IMR-90 (cell line): ENCODE results near the gene CHRNG. TPM values are rescaled to one million over a fixed set of nuclear protein-coding genes. Genes with fewer than 3 reads are reported as not detected.

ENCODE experiments used
- ATAC-seq: fragments of 200-7000 bp; cut with Tn5 transposase; 2 replicates; pipeline ENCODE4 v1.9.1; 2020; ENCODE audit warnings: low read depth, mild to moderate bottlenecking, moderate library complexity
- BruUV-seq: library from RNA; stranded (reverse); fragments of 400-500 nt; replicated peaks from 2 replicates; lab custom pipeline; 2021; lab: Mats Ljungman, UMichigan
- CTCF ChIA-PET: fragments of 300-600 bp; formaldehyde crosslinking; extraction: SDS; loops from one replicate; lab custom pipeline; 2021; ENCODE audit warnings: antibody characterized with exemption; lab: Yijun Ruan, JAX
- POLR2A ChIA-PET: fragments of 300-600 bp; sonication (Branson Sonifier 250); formaldehyde crosslinking; loops from one replicate; lab custom pipeline; 2022; ENCODE audit warnings: antibody characterized with exemption; ENCODE audit not compliant: unreplicated experiment; lab: Charles Lee
- DNase-seq: peaks from one replicate; pipeline ENCODE4 v3.0.0; 2013
- H2AFZ ChIP-seq: replicated peaks from 2 replicates; pipeline ENCODE3; 2013; ENCODE audit warnings: low read length, mild to moderate bottlenecking; ENCODE audit not compliant: poor library complexity
- H2AK5ac ChIP-seq: 2 replicates; pipeline ENCODE4 v1.6.1; 2013; ENCODE audit warnings: low read depth, low read length, inconsistent platforms
- H2AK9ac ChIP-seq: replicated peaks from 2 replicates; pipeline ENCODE3; 2013; ENCODE audit warnings: mild to moderate bottlenecking, low read depth, low read length, moderate library complexity; ENCODE audit not compliant: poor library complexity
- H2BK120ac ChIP-seq: 2 replicates; pipeline ENCODE4 v1.6.1; 2013; ENCODE audit warnings: low read depth, low read length, inconsistent platforms
- H2BK15ac ChIP-seq: 3 replicates; pipeline ENCODE4 v1.6.1; 2013; ENCODE audit warnings: low read depth, low read length, inconsistent platforms
- H2BK20ac ChIP-seq: 2 replicates; pipeline ENCODE4 v1.6.1; 2013; ENCODE audit warnings: low read depth, mild to moderate bottlenecking, inconsistent platforms, low read length, moderate library complexity
- H2BK5ac ChIP-seq: 2 replicates; pipeline ENCODE4 v1.6.1; 2013; ENCODE audit warnings: mild to moderate bottlenecking, low read depth, low read length, inconsistent platforms; ENCODE audit not compliant: poor library complexity, severe bottlenecking
- H3K14ac ChIP-seq: replicated peaks from 2 replicates; pipeline ENCODE4 v1.6.1; 2013; ENCODE audit warnings: low read depth, low read length, inconsistent platforms
- H3K18ac ChIP-seq: 2 replicates; pipeline ENCODE4 v1.6.1; 2013; ENCODE audit warnings: low read depth, low read length, control low read depth
- H3K23ac ChIP-seq: 2 replicates; pipeline ENCODE4 v1.6.1; 2013; ENCODE audit warnings: low read depth, low read length, inconsistent platforms
- H3K27ac ChIP-seq: 2 replicates; pipeline ENCODE4 v1.5.1; 2013; ENCODE audit warnings: mild to moderate bottlenecking, control low read depth, low read length; ENCODE audit not compliant: insufficient read depth
- H3K27me3 ChIP-seq: 2 replicates; pipeline ENCODE4 v1.6.1; 2013; ENCODE audit warnings: low read length; ENCODE audit not compliant: control insufficient read depth, insufficient read depth
- H3K36me3 ChIP-seq: 2 replicates; pipeline ENCODE4 v1.6.1; 2013; ENCODE audit warnings: low read length, mixed read lengths; ENCODE audit not compliant: control insufficient read depth, insufficient read depth
- H3K4ac ChIP-seq: 2 replicates; pipeline ENCODE4 v1.6.1; 2013; ENCODE audit warnings: low read depth, low read length, inconsistent platforms
- H3K4me1 ChIP-seq: 2 replicates; pipeline ENCODE4 v1.6.1; 2013; ENCODE audit warnings: low read length, mixed read lengths; ENCODE audit not compliant: control insufficient read depth, insufficient read depth
- H3K4me2 ChIP-seq: 2 replicates; pipeline ENCODE4 v1.6.1; 2013; ENCODE audit warnings: low read depth, mild to moderate bottlenecking, control low read depth, low read length, moderate library complexity
- H3K4me3 ChIP-seq: 2 replicates; pipeline ENCODE4 v1.5.1; 2013; ENCODE audit warnings: low read depth, mild to moderate bottlenecking, control low read depth, low read length, moderate library complexity; ENCODE audit not compliant: insufficient read depth
- H3K56ac ChIP-seq: 2 replicates; pipeline ENCODE4 v1.6.1; 2013; ENCODE audit warnings: low read length, inconsistent platforms; ENCODE audit not compliant: insufficient read depth; ENCODE audit errors: extremely low read depth
- H3K79me1 ChIP-seq, 2 experiments: 2 replicates each; pipeline ENCODE4 v1.6.1; 2013; ENCODE audit warnings: low read length in 2 of 2, inconsistent platforms in 1 of 2, low read depth in 1 of 2
- H3K9ac ChIP-seq: 2 replicates; pipeline ENCODE4 v1.6.1; 2013; ENCODE audit warnings: low read depth, low read length, control low read depth
- H3K9me1 ChIP-seq: 2 replicates; pipeline ENCODE4 v1.6.1; 2013; ENCODE audit warnings: low read length, inconsistent platforms; ENCODE audit not compliant: insufficient read depth
- H3K9me3 ChIP-seq: 2 replicates; pipeline ENCODE4 v1.6.1; 2013; ENCODE audit warnings: low read length; ENCODE audit not compliant: control insufficient read depth, insufficient read depth
- H4K20me1 ChIP-seq: 2 replicates; pipeline ENCODE4 v1.6.1; 2013; ENCODE audit warnings: low read length, inconsistent platforms; ENCODE audit not compliant: insufficient read depth
- H4K5ac ChIP-seq: 2 replicates; pipeline ENCODE4 v1.6.1; 2013; ENCODE audit warnings: mild to moderate bottlenecking, low read depth, low read length, control low read depth
- H4K8ac ChIP-seq, 2 experiments: 2 replicates each; pipeline ENCODE4 v1.6.1; 2013; ENCODE audit warnings: low read depth in 2 of 2, low read length in 2 of 2, control low read depth in 1 of 2, inconsistent platforms in 1 of 2
- H4K91ac ChIP-seq: 2 replicates; pipeline ENCODE4 v1.6.1; 2013; ENCODE audit warnings: low read depth, low read length, inconsistent platforms; ENCODE audit not compliant: insufficient read depth
- BHLHE40 ChIP-seq: fragments of 150-350 bp; IDR thresholded peaks from 2 replicates; pipeline ENCODE4 v1.6.1; 2016; ENCODE audit warnings: mild to moderate bottlenecking, low read depth, low read length
- CTCF ChIP-seq: conservative IDR thresholded peaks from 2 replicates; pipeline ENCODE4 v1.5.1; 2012; ENCODE audit warnings: mild to moderate bottlenecking, low read depth, low read length, improper control_type of control experiment
- ELK1 ChIP-seq: fragments of 150-350 bp; IDR thresholded peaks from 2 replicates; pipeline ENCODE4 v1.6.1; 2016; ENCODE audit warnings: low read depth, mild to moderate bottlenecking, low read length, moderate library complexity, borderline replicate concordance
- MXI1 ChIP-seq: IDR thresholded peaks from 2 replicates; pipeline ENCODE4 v1.6.1; 2012; ENCODE audit warnings: low read depth, mild to moderate bottlenecking, low read length, moderate library complexity, borderline replicate concordance
- RAD21 ChIP-seq: IDR thresholded peaks from 2 replicates; pipeline ENCODE4 v1.6.1; 2012; ENCODE audit warnings: low read length, improper control_type of control experiment
- RCOR1 ChIP-seq: IDR thresholded peaks from 2 replicates; pipeline ENCODE4 v1.6.1; 2012; ENCODE audit warnings: mild to moderate bottlenecking, low read length, improper control_type of control experiment; ENCODE audit not compliant: insufficient replicate concordance
- SMC3 ChIP-seq: fragments of 150-350 bp; IDR thresholded peaks from 2 replicates; pipeline ENCODE4 v1.6.1; 2016; ENCODE audit warnings: low read depth, mild to moderate bottlenecking, antibody characterized with exemption, low read length, moderate library complexity
- USF2 ChIP-seq: fragments of 150-350 bp; IDR thresholded peaks from 2 replicates; pipeline ENCODE4 v1.6.1; 2017; ENCODE audit warnings: mild to moderate bottlenecking, antibody characterized with exemption, low read length, low read depth
- dilution Hi-C: fragments of 300-500 bp; cut with HindIII; formaldehyde crosslinking; loops from one replicate; pipeline ENCODE4 v1.14.3; 2018; ENCODE audit warnings: low sequenced_read_pairs; ENCODE audit not compliant: unreplicated experiment
- in situ Hi-C: fragments of 300-500 bp; cut with MboI; formaldehyde crosslinking; loops from 3 replicates; pipeline ENCODE4 v1.14.3; 2019; ENCODE audit warnings: low sequenced_read_pairs, inconsistent platforms, mixed read lengths
- intact Hi-C: fragments of 100-400 bp; cut with micrococcal nuclease; formaldehyde crosslinking; loops from 2 replicates; pipeline ENCODE4 v1.10.0; 2022
- polyA plus RNA-seq, 3 experiments: library from polyadenylated mRNA; depleted of rRNA; stranded (reverse); fragments of >200 nt; gene quantifications; 2 replicates each; pipeline ENCODE4 v1.2.3, GENCODE V29; 2012; ENCODE audit warnings: low replicate concordance in 1 of 3
- total RNA-seq: library from RNA; depleted of rRNA; stranded (reverse); fragments of >200 nt; gene quantifications from 2 replicates; pipeline ENCODE4 v1.2.3, GENCODE V29; 2012

CHRNG gene
- total and polyA plus RNA-seq, 2 of the 4 experiments (the other 2 are of a cell fraction), result not detected

GRCh38 chr2:232573042-232573441 is 33.5 kb downstream of the CHRNG start:
- Histone ChIP-seq H3K4me2 (no peak overlapping the region), H3K27ac (no peak overlapping the region), H3K4me3 (no peak overlapping the region), H3K4me1 (peaks cover 6% of the 10 kb centered on the region; the same call in 1 of the 2 replicates), H4K5ac (no peak overlapping the region), H3K79me1 (peaks cover 7 to 34% of the 10 kb centered on the region in 2 experiments; a peak in 3 of 4 replicates), H4K91ac (no peak overlapping the region), H3K27me3 (no peaks in the 10 kb centered on the region), H3K56ac (no peak overlapping the region), H3K9me3 (no peaks in the 10 kb centered on the region), H2AFZ (no peak overlapping the region), H2AK9ac (no peak overlapping the region), H2BK20ac (no peak overlapping the region), H3K36me3 (peaks cover 25% of the 10 kb centered on the region), H4K20me1 (no peaks in the 10 kb centered on the region), H2BK5ac (no peak overlapping the region), H3K14ac (no peak overlapping the region), H2BK120ac (no peak overlapping the region), H3K4ac (no peak overlapping the region), H3K18ac (no peak overlapping the region), H3K23ac (no peak overlapping the region), H3K9me1 (peaks cover 12% of the 10 kb centered on the region; the same call in 1 of the 2 replicates), H4K8ac (no peak overlapping the region), H2BK15ac (no peak overlapping the region), H2AK5ac (no peak overlapping the region), H3K9ac (no peak overlapping the region)
- CTCF ChIA-PET, result no interaction called here
- no peak for ATAC-seq
- POLR2A ChIA-PET, result no interaction called here
- intact Hi-C loops (no loop called here), in situ Hi-C loops (no loop called here), dilution Hi-C loops (no loop called here)
- no TSS peak for BruUV-seq
- TF ChIP-seq RAD21 (no peak), ELK1 (no peak), USF2 (no peak), RCOR1 (no peak), BHLHE40 (no peak), CTCF (no peak), MXI1 (no peak), SMC3 (no peak)
- DNase-seq, result no peak
